K562 (cell line): Measurements from ENCODE around the gene ACOT7.

ENCODE experiments used
- CTCF ChIP-seq, 3 experiments: IDR thresholded peaks in 2 of 3; conservative IDR thresholded peaks in 1 of 3; 2 replicates each; pipeline ENCODE4 v1.5.1; 2011 to 2012; ENCODE audit warnings: low read length in 3 of 3, mild to moderate bottlenecking in 3 of 3, control low read depth in 2 of 3, improper control_type of control experiment in 1 of 3, inconsistent platforms in 1 of 3, low read depth in 1 of 3, mixed read lengths in 1 of 3, moderate library complexity in 1 of 3; ENCODE audit not compliant: insufficient read depth in 2 of 3
- SMC3 ChIP-seq: conservative IDR thresholded peaks from 2 replicates; pipeline ENCODE4 v1.6.1; 2011; ENCODE audit warnings: low read depth, low read length, improper control_type of control experiment; ENCODE audit not compliant: insufficient read depth
- TCF15 ChIP-seq: fragments of 250-450 bp; sonication (Bioruptor Pico); IDR thresholded peaks from 2 replicates; pipeline ENCODE4 v1.8.0; 2022; ENCODE audit warnings: moderate library complexity, mild to moderate bottlenecking, inconsistent platforms
- ZNF274 ChIP-seq: IDR thresholded peaks from 2 replicates; pipeline ENCODE4 v1.6.1; 2011; ENCODE audit warnings: low read depth, mild to moderate bottlenecking, low read length, moderate library complexity, borderline replicate concordance

- TF ChIP-seq SMC3 (no peak), CTCF (IDR thresholded peaks at IDR 0.05 in 2 of 3, conservative IDR thresholded peaks at IDR 0.05 in 1 of 3; ENCODE audit: insufficient read depth in 2 of 3, low read depth in 1 of 3, low read length in 3 of 3) (no peak), ZNF274 (no peak), TCF15 (no peak)
Observed at GRCh38 chr1:6397844-6398441, 4.4 kb upstream of the ACOT7 start.
